ENCODE data around the gene FBXL7. TPM values are rescaled to one million over a fixed set of nuclear protein-coding genes. Genes with fewer than 3 reads are reported as not detected.

Gene FBXL7
- total and polyA plus RNA-seq, 2 experiments from 2014 or later = 4.5 to 15.2 TPM

- no peaks in the 10 kb centered on the region for H4K20me1 ChIP-seq (replicated peaks; ENCODE audit: insufficient read depth)
- peaks cover 4% of the 10 kb centered on the region; the same call in 1 of the 2 replicates for H3K36me3 ChIP-seq (ENCODE audit: insufficient read depth)
- DNase-seq (ENCODE audit: low spot score) (no peak), ATAC-seq (no peak)
- H3K27ac ChIP-seq (ENCODE audit: low read depth) = no peak overlapping the region
- no peaks in the 10 kb centered on the region for H3K9me3 Mint-ChIP-seq
- H3K27me3 Mint-ChIP-seq (ENCODE audit: insufficient read depth, low read depth, poor library complexity) = peaks cover 2% of the 10 kb centered on the region
- H3K4me2 ChIP-seq = no peak overlapping the region
- no peaks in the 10 kb centered on the region for H3K27me3 ChIP-seq (ENCODE audit: insufficient read depth)
- no peak overlapping the region for H2AFZ ChIP-seq
- TF ChIP-seq ETS1 (IDR thresholded peaks at IDR 0.05) = no peak
- TF ChIP-seq POLR2AphosphoS5 (IDR thresholded peaks at IDR 0.05; ENCODE audit: low read depth) = no peak
- no peak for TF ChIP-seq JUNB (IDR thresholded peaks at IDR 0.05; ENCODE audit: unreplicated experiment)
- no peak for TF ChIP-seq ZNF331 (CRISPR knock-in tag; IDR thresholded peaks at IDR 0.05; ENCODE audit: low read depth)
- no peak for TF ChIP-seq NANOG (IDR thresholded peaks at IDR 0.05; ENCODE audit: borderline replicate concordance)
- no peak for TF ChIP-seq ZNF462 (CRISPR knock-in tag; IDR thresholded peaks at IDR 0.05)
- TF ChIP-seq CREB1 (CRISPR knock-in tag; IDR thresholded peaks at IDR 0.05; ENCODE audit: low read depth) = no peak
- H3K79me2 ChIP-seq (replicated peaks; ENCODE audit: insufficient read depth) = peaks cover 51% of the 10 kb centered on the region
- H3K4me3 Mint-ChIP-seq = no peak overlapping the region
- no peak overlapping the region; the same call in 1 of the 2 replicates for H3K27ac Mint-ChIP-seq
- no peaks in the 10 kb centered on the region; the same call in 2 of the 3 replicates for H3K36me3 Mint-ChIP-seq (ENCODE audit: low read depth)
- H3F3A ChIP-seq (replicated peaks; ENCODE audit: low read depth) = no peaks in the 10 kb centered on the region
- no peaks in the 10 kb centered on the region for H3K9me2 ChIP-seq (ENCODE audit: insufficient read depth)
- no peak overlapping the region for H3K4me3 ChIP-seq
- H3K4me1 ChIP-seq (ENCODE audit: insufficient read depth) = peaks cover 13% of the 10 kb centered on the region; the same call in 1 of the 2 replicates
- peaks cover 15% of the 10 kb centered on the region for H3K4me1 Mint-ChIP-seq
These were observed 107.1 kb downstream of the FBXL7 start for GRCh38 chr5:15607076-15607475.
